DMS153 treated with DMSO at 0.1 percent for 48 hours (cell line): ENCODE data around the gene PRKAB1.

Experiments used
- DNase-seq: peaks from one replicate; lab custom pipeline; 2025; ENCODE audit not compliant: unreplicated experiment; lab: John Stamatoyannopoulos, UW

The PRKAB1 gene

DNA sequence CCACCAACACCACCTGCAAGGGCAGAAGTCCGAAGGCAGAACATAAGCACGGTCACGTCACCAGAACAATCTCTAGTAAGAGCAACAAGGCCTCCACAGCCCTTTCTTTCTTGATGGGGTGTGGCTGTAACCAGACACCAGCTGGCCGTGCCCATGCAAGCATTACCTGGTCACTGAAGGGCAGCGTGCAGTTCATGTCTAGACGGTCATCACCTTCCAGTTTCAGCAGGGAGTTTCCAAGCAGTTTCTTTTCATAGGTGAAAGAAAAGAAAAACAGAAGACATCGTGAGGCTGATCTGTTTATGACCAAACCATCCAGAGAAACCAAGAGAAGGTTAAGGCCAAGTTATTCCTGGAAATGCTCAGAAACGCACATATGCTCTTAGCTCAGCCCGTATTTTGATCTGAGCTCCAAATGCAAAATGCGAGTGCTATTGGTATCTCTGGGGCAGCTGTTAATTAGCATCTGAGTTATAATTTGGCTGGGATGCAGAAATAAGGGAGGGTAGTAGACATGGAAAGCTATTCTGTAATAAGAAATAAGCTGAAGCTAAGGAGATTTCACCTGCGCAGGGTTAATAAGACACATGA, 42.5 kb downstream of the PRKAB1 start:
- peak; percentile 35 for DNase-seq

DNA sequence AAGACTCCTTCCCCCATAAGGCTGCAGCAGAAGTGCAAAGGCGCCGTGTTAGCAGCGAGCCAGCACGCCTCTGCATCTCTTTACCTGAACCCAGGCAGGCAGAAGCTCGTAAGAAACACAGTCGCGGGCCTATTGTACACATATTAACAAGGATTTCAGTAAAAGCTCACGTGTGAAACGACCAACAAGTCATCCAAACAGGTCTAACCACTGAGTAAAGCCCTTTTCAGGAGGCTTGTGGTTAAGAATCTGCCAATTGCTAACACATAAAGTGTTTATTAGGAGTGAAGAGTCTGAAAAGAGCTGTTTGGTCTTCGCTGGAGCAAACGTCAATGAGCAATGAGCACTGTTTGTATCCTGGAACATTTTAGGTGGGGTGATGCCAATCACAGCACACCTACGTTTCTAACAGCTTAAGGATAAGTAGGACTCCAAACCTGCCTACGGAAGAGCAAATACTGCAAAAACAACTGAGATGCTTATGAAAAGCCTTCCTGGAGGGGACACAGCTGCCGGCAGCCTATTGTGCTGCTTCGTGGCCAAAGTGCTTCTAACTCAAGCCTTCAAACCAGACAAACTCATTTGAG, 43.1 kb downstream of the PRKAB1 start:
- DNase-seq = peak; percentile 57

DNA sequence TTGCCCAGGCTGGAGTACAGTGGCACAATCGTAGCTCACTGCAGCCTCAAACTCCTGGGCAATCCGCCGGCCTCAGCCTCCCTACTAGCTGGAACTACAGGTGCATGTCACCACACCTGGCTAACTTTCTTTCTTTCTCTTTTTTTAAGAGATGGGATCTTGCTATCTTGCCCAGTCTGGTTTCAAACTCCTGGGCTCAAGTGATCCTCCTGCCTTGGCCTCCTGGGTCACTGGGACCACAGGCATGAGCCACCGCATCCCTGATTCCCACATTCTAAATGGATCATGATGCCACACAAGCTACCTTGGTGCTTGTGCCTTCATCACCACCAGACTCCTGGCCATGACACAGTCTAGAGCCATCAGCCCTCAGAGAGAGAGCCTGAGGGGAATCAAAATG, 43.8 kb downstream of the PRKAB1 start:
- no peak for DNase-seq

DNA sequence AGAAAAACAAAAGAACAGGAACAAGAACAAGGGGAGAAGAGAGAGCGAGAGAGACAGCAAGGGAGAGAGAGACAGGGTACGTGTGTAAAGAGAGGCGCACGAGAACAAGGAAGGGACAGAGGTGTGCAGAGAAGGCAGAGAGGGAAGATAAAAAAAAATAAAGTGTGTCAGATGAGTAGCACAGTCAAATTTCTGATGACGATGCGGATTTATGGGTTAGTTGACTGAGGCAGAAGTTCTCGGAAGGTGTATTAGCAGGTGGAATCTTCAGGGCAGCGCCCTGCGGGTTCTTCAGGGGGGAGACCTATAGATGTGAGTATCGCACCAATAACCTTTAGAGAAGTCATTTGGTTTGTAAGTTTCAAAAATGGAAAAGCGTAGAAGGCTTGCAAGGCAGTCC, 44.8 kb downstream of the PRKAB1 start:
- no peak for DNase-seq

DNA sequence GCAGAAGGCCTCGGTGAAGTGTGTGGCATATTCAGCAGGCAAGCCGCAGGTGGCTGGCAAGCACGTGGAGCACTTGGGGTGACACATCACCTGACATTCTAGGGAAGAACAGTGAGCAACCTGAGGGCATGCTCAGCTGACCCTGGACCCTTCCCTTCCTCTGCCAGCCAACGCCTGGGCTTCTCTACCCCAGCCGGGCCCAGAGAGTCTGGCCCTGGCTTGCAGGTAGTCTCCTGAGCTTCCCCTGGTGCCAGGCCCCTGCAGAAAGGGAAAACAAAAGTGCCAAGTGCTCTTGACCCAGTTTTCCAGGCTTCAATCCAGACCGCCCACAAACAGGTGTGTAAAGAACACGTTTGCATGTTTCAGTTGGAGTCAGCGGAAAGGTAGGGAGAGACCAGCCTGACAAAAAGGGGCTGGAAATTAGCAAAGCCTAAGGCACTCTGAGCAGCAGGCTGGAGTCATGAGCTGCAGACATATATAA, 45.7 kb downstream of the PRKAB1 start:
- peak; percentile 52 for DNase-seq

DNA sequence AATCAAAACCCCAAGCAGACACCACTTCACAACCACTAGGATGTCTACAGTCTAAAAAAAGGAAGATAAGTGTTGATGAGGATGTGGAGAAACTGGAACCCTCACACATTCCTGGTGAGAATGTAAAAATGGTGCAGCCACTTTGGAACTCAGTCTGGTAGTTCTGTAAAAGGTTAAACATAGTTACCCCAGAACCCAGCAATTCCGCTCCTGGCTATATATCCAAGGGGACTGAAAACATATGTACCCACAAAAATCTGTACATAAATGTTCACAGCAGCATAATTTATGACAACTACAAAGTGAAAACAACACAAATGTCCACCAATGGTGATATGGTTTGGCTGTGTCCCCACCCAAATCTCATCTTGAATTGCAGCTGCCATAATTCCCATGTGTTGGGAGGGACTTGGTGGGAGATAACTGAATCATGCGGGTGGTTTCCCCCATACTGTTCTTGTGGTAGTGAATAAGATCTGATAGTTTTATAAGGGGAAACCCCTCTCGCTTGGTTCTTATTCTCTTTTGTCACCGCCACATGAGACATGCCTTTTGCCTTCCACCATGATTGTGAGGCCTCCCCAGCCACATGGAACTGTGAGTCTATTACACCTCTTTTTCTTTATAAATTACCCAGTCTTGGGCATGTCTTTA, 46.8 kb downstream of the PRKAB1 start:
- no peak for DNase-seq

DNA sequence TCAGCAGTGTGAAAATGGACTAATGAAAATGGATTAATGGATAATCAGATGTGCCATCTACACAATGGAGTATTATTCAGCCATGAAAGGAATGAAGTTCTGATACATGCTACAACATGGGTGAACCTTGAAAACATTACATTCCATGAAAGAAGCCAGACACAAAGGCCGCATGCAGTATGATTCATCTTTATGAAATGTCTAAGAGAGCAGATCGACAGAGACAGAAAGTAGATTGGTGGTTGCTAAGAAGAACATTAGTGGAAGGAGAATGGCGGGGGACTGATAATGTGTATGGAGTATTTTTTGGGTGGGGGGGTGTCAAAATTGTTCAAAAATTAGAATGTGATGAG, 47.3 kb downstream of the PRKAB1 start:
- no peak for DNase-seq

DNA sequence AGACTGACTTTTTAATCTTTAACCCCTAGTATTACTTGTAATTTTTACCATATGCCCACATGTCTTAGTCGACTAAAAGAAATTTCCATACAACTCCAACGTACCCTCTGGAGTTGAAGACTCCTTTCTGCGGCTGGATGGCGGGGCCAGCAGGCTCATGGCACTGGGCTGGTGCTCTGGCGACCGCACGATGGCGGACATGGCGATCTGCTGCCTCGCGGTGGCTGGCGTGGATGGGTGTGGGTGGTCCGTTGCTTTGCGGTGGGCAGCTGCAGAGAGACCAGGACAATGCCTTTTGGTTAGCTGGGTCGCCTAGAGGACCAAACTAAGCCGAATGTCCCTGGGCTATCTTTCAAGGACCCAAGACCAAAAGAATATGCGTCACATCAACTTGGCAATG, 50.2 kb downstream of the PRKAB1 start:
- no peak for DNase-seq

DNA sequence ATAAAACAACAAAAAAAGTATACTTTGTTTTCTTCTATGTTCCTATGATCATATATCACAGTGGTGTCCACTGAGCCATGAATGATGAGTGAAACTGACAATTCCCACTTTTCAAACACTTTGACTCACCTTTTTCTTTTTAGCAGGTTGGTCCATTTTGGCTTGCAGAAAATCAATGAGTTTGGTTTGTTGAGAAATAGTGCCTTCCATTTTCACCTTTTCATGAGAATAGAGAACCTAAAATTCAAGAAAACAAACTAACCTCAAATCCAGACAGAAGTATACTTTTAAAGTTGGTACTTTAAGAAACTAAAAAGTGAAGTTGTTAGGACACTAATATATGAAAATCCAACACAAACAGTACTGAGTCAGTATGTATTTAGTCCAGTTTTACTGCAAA, 52.4 kb downstream of the PRKAB1 start:
- DNase-seq = no peak

DNA sequence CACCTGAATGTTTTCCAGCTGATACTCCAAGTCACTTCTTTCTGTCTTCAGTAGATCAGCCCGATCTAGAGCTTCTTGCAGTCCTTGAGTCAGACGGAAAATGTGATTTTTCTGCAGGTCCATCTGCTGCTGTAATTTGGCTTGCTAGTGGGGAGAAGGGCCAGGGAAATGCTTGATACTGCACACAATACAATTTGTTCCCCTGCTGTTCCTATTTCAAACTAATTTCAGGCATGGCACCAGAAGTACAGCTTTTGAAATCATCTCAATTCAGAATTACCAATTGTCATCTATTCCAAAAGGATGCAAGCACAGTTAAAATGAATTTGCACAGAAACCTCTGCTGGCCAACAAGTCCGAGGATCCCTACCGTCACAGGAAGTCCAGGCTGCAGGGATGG, 53.4 kb downstream of the PRKAB1 start:
- no peak for DNase-seq

DNA sequence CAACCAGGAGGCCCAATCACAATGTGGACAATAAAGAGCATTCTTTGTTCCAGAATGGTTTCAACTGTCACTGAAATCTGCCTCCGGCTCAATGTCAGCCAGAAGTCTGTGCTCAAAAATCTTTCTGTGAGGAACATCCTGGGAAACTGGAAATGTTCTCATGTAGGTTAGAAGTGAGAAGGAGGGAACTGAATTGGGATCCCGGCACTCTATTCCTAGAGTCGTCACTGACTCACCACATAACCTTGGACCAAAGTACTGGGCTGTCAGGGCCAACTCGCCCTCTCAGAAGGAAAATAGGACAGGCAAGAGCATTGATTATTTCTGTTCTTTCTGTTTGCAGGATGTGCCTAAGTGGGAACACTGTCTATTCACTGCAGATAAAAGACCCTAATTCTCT, 57.6 kb downstream of the PRKAB1 start:
- no peak for DNase-seq

DNA sequence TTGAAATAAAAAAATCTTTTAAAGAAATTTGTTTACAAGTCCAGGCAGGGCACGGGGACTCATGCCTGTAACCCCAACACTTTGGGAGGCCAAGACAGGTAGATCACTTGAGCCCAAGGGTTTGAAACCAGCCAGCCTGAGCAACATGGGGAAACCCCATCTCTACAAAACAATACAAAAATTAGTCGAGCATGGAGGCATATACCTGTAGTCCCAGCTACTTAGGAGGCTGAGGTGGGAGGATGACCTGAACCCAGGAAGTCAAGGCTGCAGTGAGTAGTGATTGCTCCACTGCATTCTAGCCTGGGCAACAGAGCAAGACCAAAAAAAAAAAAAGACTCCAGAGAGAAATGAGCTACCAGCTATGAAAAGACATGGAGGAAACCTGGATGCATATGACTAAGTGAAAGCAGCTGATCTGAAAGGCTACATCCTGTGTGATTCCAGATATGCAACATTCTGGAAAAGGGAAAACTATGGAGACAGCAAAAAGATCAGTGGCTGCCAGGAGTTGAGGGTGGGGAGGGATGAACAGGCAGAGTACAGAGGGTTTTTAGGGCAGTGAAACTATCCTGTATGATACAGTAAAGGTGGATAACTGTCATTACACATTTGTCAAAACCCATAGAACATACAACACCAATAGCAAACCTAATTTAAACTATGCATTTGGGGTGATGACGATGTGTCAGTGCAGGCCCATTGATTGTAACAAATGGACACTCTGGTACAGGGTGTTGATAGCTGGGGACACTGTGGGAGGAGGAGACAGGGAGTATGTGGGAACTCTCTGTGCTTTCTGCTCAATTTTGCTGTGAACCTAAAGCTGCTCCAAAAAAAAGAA, 59.9 kb downstream of the PRKAB1 start:
- DNase-seq = no peak

DNA sequence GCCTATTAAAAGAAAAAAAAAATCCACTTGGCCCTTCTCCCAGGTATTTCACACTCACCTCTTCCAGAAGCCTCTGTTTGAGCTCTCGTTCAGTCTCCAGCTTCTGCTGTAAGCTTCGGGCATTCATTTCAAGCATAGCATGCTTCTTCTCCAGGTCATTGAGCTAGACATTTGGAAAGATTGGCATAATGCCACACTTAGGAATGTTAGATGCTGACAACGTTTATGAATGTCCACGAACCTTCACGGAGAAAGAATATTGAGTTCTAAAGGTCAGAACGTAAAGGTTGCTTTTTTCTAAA, 60.5 kb downstream of the PRKAB1 start:
- DNase-seq = no peak

DNA sequence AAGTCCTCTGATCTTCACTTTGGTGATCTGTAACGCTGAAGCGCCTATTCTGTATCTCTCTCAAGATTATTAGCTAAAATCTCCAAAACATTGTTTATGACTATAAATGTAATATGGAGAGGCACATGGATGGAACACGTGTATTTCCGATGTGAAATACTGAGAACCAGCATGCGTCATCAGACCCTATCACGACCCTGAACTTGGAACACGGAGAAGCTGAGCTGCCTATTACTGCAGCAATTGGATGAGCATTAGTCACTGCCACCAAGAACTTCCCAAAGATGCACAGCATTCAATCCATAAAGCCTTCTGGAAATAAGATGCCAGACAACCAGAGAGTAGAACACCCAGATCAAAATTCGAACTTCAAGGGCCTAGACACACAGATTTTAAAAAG, 61.9 kb downstream of the PRKAB1 start:
- no peak for DNase-seq

DNA sequence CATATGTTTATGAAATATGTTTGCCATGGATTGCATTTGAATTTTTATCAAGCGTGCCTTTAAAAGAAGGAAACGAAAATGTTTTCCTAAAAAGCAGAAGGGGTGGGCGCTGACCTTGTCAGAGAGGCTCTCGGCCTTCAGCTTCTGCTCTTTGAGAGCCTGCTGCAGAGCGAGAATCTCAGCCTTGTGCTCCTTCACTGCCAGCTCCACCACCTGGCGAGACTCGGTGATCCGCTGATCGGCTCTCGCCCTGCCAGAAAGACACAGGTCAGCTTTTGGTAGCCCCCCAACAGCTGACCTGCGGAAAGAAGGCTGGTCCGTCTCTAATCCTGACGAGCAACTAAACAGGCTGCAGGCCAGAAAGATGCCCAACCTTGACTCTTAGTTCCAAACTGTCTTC, 62.4 kb downstream of the PRKAB1 start:
- DNase-seq = no peak
